Endothelial cell of umbilical vein (primary cell): Measurements from ENCODE around the gene NAXE. TPM values are rescaled to one million over a fixed set of nuclear protein-coding genes. Genes with fewer than 3 reads are reported as not detected.

Source experiments
- BruUV-seq: library from RNA; stranded (reverse); fragments of 400-500 nt; replicated peaks from 2 replicates; lab custom pipeline; 2021; lab: Mats Ljungman, UMichigan
- CTCF ChIA-PET: fragments of 300-600, 350-600 bp; sonication (Branson Sonifier 250); formaldehyde crosslinking; loops from one replicate; lab custom pipeline; 2021; ENCODE audit warnings: antibody characterized with exemption, inconsistent platforms; lab: Charles Lee
- POLR2A ChIA-PET: fragments of 300-600, 350-600 bp; sonication (Branson Sonifier 250); formaldehyde crosslinking; loops from one replicate; lab custom pipeline; 2021; ENCODE audit warnings: antibody characterized with exemption, inconsistent platforms; lab: Charles Lee
- DNase-seq: peaks from one replicate; pipeline ENCODE4 v3.0.0-alpha.2; 2011; ENCODE audit warnings: low read depth, low spot score
- FAIRE-seq: peaks from 2 replicates; lab custom pipeline; 2011; peaks lifted over from hg19 to GRCh38; lab: Jason Lieb, UNC
- H2AFZ ChIP-seq: 2 replicates; pipeline ENCODE4 v1.6.0; 2012; ENCODE audit warnings: low read depth, low read length, control low read depth, inconsistent platforms
- H3K27ac ChIP-seq: 2 replicates; pipeline ENCODE4 v1.5.1; 2011; ENCODE audit warnings: low read depth, mild to moderate bottlenecking, control low read depth, low read length, moderate library complexity; ENCODE audit not compliant: insufficient read depth
- H3K27me3 ChIP-seq, 2 experiments: 2 replicates each; pipeline versions ENCODE4 v1.6.0 to v1.6.1; 2011; ENCODE audit warnings: low read length in 2 of 2, mixed read lengths in 1 of 2; ENCODE audit not compliant: control insufficient read depth in 2 of 2, insufficient read depth in 2 of 2
- H3K36me3 ChIP-seq, 2 experiments: 2 replicates in 1 of 2; 3 replicates in 1 of 2; pipeline ENCODE4 v1.5.1; 2011; ENCODE audit warnings: low read length in 2 of 2, mild to moderate bottlenecking in 1 of 2, moderate library complexity in 1 of 2; ENCODE audit not compliant: control insufficient read depth in 2 of 2, insufficient read depth in 2 of 2; ENCODE audit errors: extremely low read depth in 1 of 2
- H3K4me1 ChIP-seq: 3 replicates; pipeline ENCODE4 v1.5.1; 2011; ENCODE audit warnings: mild to moderate bottlenecking, low read length; ENCODE audit not compliant: control insufficient read depth, insufficient read depth; ENCODE audit errors: extremely low read depth
- H3K4me2 ChIP-seq: 2 replicates; pipeline ENCODE4 v1.6.1; 2011; ENCODE audit warnings: low read length, control low read depth, mixed read lengths; ENCODE audit not compliant: insufficient read depth
- H3K4me3 ChIP-seq, 3 experiments: fragments of 200-600 bp in 1 of 3; sonication (generic), shearing (Covaris generic) in 1 of 3; replicated peaks in 1 of 3; 2 replicates each; pipeline ENCODE4 v1.5.1; 2011 to 2016; ENCODE audit warnings: control low read depth in 3 of 3, low read length in 3 of 3, mild to moderate bottlenecking in 2 of 3, inconsistent platforms in 1 of 3, low read depth in 1 of 3, moderate library complexity in 1 of 3; ENCODE audit not compliant: insufficient read depth in 1 of 3
- H3K79me2 ChIP-seq: 2 replicates; pipeline ENCODE4 v1.6.0; 2012; ENCODE audit warnings: low read length, inconsistent platforms; ENCODE audit not compliant: control insufficient read depth, insufficient read depth
- H3K9ac ChIP-seq: replicated peaks from 2 replicates; pipeline ENCODE3; 2011; ENCODE audit warnings: low read length, control low read depth; ENCODE audit not compliant: insufficient read depth; ENCODE audit errors: extremely low read depth
- H3K9me1 ChIP-seq: replicated peaks from 3 replicates; pipeline ENCODE4 v1.6.0; 2011; ENCODE audit warnings: mild to moderate bottlenecking, low read length; ENCODE audit not compliant: control insufficient read depth, insufficient read depth; ENCODE audit errors: extremely low read depth
- H3K9me3 ChIP-seq: replicated peaks from 2 replicates; pipeline ENCODE4 v1.5.1; 2012; ENCODE audit warnings: low read length, inconsistent platforms; ENCODE audit not compliant: control insufficient read depth, insufficient read depth
- H4K20me1 ChIP-seq: replicated peaks from 2 replicates; pipeline ENCODE3; 2011; ENCODE audit warnings: mild to moderate bottlenecking, low read length; ENCODE audit not compliant: control insufficient read depth, insufficient read depth; ENCODE audit errors: extremely low read depth
- CTCF ChIP-seq, 2 donors: IDR thresholded peaks; 1 replicate in 1 of 2; 2 replicates in 1 of 2; pipeline ENCODE4 v1.5.1; 2011; ENCODE audit warnings: low read length in 2 of 2, mild to moderate bottlenecking in 2 of 2, moderate library complexity in 2 of 2, control low read depth in 1 of 2, inconsistent platforms in 1 of 2, low read depth in 1 of 2; ENCODE audit not compliant: insufficient read depth in 1 of 2; ENCODE audit errors: extremely low read depth in 1 of 2
- EZH2 ChIP-seq: IDR thresholded peaks from 2 replicates; pipeline ENCODE4 v1.6.1; 2012; ENCODE audit warnings: borderline replicate concordance, low read depth, mild to moderate bottlenecking, moderate library complexity, low read length, inconsistent platforms; ENCODE audit not compliant: severe bottlenecking
- FOS ChIP-seq: IDR thresholded peaks from 2 replicates; pipeline ENCODE4 v1.6.1; 2011; ENCODE audit warnings: mild to moderate bottlenecking, low read length, moderate library complexity, borderline replicate concordance; ENCODE audit not compliant: insufficient read depth
- GATA2 ChIP-seq: IDR thresholded peaks from 2 replicates; pipeline ENCODE4 v1.7.0; 2011; ENCODE audit warnings: low read depth, mild to moderate bottlenecking, moderate library complexity, mixed read lengths, low read length; ENCODE audit not compliant: insufficient read length, insufficient read depth
- JUN ChIP-seq: IDR thresholded peaks from 2 replicates; pipeline ENCODE4 v1.6.1; 2011; ENCODE audit warnings: borderline replicate concordance, low read depth; ENCODE audit not compliant: insufficient read length, insufficient read depth
- MAX ChIP-seq: IDR thresholded peaks from 2 replicates; pipeline ENCODE4 v1.6.1; 2011; ENCODE audit not compliant: insufficient read depth, insufficient read length
- MYC ChIP-seq: IDR thresholded peaks from one replicate; pipeline ENCODE4 v1.6.1; 2011; ENCODE audit warnings: mild to moderate bottlenecking, low read depth, low read length
- POLR2A ChIP-seq: IDR thresholded peaks from 2 replicates; pipeline ENCODE4 v1.6.1; 2012; ENCODE audit warnings: low read depth, mild to moderate bottlenecking, control low read depth, low read length
- POLR2AphosphoS5 ChIP-seq: IDR thresholded peaks from 2 replicates; pipeline ENCODE4 v1.6.1; 2012; ENCODE audit warnings: low read depth, mild to moderate bottlenecking, control low read depth, low read length, moderate library complexity; ENCODE audit not compliant: insufficient read depth
- dilution Hi-C: fragments of 300-500 bp; cut with MboI; formaldehyde crosslinking; loops from one replicate; pipeline ENCODE4 v1.15.0; 2019; ENCODE audit warnings: low sequenced_read_pairs; ENCODE audit not compliant: extremely low pct_ligation_motif_present
- intact Hi-C: fragments of 100-400 bp; cut with micrococcal nuclease; formaldehyde crosslinking; loops from one replicate; pipeline ENCODE4 v1.10.0; 2022
- polyA plus RNA-seq, 4 experiments: library from polyadenylated mRNA; depleted of rRNA in 3 of 4; stranded (reverse) in 3 of 4; unstranded in 1 of 4; fragments of >200 nt; gene quantifications; 2 replicates each; pipeline versions ENCODE4 v1.2.1 to v1.2.3, GENCODE V29; 2011 to 2012; ENCODE audit warnings: missing spikeins in 1 of 4
- total RNA-seq: library from RNA; stranded (reverse); gene quantifications from 2 replicates; pipeline ENCODE4 v1.2.3, GENCODE V29; 2021

The NAXE gene
- total and polyA plus RNA-seq, 2 donors (not counting 3 experiments of a cell fraction or from before 2014, with no cell fraction given) = 76.2 to 187 TPM

DNA sequence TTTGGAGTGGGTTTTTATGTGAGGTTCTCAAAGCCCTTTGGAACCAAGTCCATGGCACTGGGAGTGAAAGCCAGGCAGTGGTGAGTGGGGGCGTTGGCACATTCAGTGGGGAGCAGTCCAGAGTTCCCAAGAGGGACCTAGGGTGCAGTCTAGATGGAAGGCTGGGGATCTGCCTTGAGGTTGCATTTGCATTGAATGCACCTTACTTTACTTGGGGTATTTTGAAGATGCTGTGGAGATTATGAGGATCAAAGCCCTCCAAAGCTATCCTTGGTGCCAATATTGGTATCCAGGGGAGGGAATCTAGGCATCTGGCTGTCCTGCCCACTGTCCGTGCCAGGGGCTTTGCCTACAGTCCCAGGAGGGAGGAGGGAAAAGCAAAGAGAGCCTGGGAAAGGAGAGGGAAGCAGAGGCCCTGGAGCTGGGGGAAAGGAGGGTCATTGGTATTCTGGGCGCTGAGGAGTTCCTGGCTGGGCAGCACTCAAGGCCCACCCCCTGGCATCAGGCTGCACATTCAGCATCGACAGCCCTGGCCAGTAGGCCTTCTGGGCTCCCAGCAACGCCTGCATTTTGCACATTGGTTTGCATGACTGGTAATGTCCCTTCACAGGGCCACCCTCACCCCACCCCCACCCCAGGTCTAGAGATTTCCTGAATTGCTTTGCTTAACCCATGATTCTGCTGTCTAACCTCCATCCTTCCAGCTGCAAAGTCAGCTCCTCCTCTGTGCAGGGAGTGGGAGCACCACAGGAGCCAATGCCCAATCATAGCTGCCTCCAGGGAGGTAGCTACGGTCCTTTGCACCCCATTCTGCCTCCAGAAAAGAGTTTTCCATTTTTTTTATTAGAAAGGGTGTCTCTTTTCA is 49.5 kb downstream of the NAXE start:
- H3K79me2 ChIP-seq = no peaks in the 10 kb centered on the region
- no peaks in the 10 kb centered on the region for H3K4me1 ChIP-seq
- no TSS peak for BruUV-seq
- H3K9ac ChIP-seq = no peak overlapping the region
- no peaks in the 10 kb centered on the region for H3K9me1 ChIP-seq
- ChIA-PET POLR2A (no interaction called here), CTCF (interaction anchor here (0.6 to 3.2 kb wide), 5 partner anchors 12 to 261 kb away, joined by 3 to 20 read pairs (median 4); no protein-coding TSS in a partner anchor)
- no peak overlapping the region for H3K27ac ChIP-seq
- dilution Hi-C loops = no loop called here
- no peak overlapping the region for H3K4me2 ChIP-seq
- H4K20me1 ChIP-seq = no peaks in the 10 kb centered on the region
- DNase-seq (no peak), FAIRE-seq (no peak)
- peaks cover 73 to 81% of the 10 kb centered on the region in 2 experiments for H3K27me3 ChIP-seq
- H3K9me3 ChIP-seq = no peaks in the 10 kb centered on the region
- intact Hi-C loops = no loop called here
- TF ChIP-seq FOS (no peak), JUN (no peak), MYC (no peak), MAX (no peak), POLR2A (no peak), POLR2AphosphoS5 (no peak), GATA2 (no peak), EZH2 (no peak), CTCF (IDR thresholded peaks at IDR 0.05; ENCODE audit: extremely low read depth in 1 of 2, insufficient read depth in 1 of 2, low read depth in 1 of 2, low read length in 2 of 2) (no peak)
- no peak overlapping the region for H2AFZ ChIP-seq
- no peak overlapping the region for H3K4me3 ChIP-seq
- H3K36me3 ChIP-seq = no peaks in the 10 kb centered on the region
